GM12892 (cell line): Measurements from ENCODE around the gene HOXA3.

Source experiments
- POLR2A ChIP-seq: IDR thresholded peaks from 2 replicates; pipeline ENCODE4 v1.6.1; 2011; ENCODE audit warnings: low read depth, low read length, control low read depth
- POLR2AphosphoS5 ChIP-seq: IDR thresholded peaks from 2 replicates; pipeline ENCODE4 v1.6.1; 2011; ENCODE audit warnings: low read depth, low read length, control low read depth
- TAF1 ChIP-seq: IDR thresholded peaks from 2 replicates; pipeline ENCODE4 v1.6.1; 2011; ENCODE audit warnings: low read depth, mild to moderate bottlenecking, control low read depth, low read length, borderline replicate concordance

GRCh38 chr7:27191161-27191731 is 38.9 kb upstream of the HOXA3 start:
- no peak for TF ChIP-seq POLR2AphosphoS5
- TF ChIP-seq POLR2A, result no peak
- no peak for TF ChIP-seq TAF1
